GM12801 (cell line): ENCODE data around the gene OR6Q1.

Experiments used
- CTCF ChIP-seq: IDR thresholded peaks from one replicate; pipeline ENCODE4 v1.5.1; 2011; ENCODE audit warnings: control low read depth; ENCODE audit not compliant: insufficient read length; ENCODE audit errors: extremely low read depth

The OR6Q1 gene

GRCh38 chr11:58006940-58007339 is 23.8 kb upstream of the OR6Q1 start:
- no peak for TF ChIP-seq CTCF

GRCh38 chr11:58011771-58012170 is 19.0 kb upstream of the OR6Q1 start:
- no peak for TF ChIP-seq CTCF

GRCh38 chr11:58023435-58023931 is 7.3 kb upstream of the OR6Q1 start, which contains the start of gene OR9Q1:
OR9Q1 (plus strand) TSS chr11:58023881; CDS start chr11:58179445, 155,564 bp downstream.
- TF ChIP-seq CTCF = no peak

- no peak for TF ChIP-seq CTCF
Observed at GRCh38 chr11:58024601-58025091, 6.1 kb upstream of the OR6Q1 start.

GRCh38 chr11:58027341-58027740 is 3.4 kb upstream of the OR6Q1 start:
- no peak for TF ChIP-seq CTCF

- no peak for TF ChIP-seq CTCF
Observed at GRCh38 chr11:58028687-58029411, 1.9 kb upstream of the OR6Q1 start.

- TF ChIP-seq CTCF = no peak
Observed at GRCh38 chr11:58034471-58034870, 3.7 kb downstream of the OR6Q1 start.
